Activated CD8-positive, alpha-beta memory T cell treated with anti-CD3 and anti-CD28 coated beads for 24 hours (primary cell): ENCODE data around the gene POM121.
"Not testable (repeated sequence)": the region's sequence is repeated elsewhere in the genome, so short reads cannot be mapped to it uniquely, and the experiment has no call there.

ENCODE experiments used
- DNase-seq: peaks from one replicate; pipeline ENCODE4 v3.0.0-alpha.2; 2020

The POM121 gene

GRCh38 chr7:72950432-72950831 is 25.5 kb downstream of the POM121 start:
- DNase-seq: not testable (repeated sequence)

- not testable (repeated sequence) for DNase-seq
Measured at GRCh38 chr7:72953901-72954562, 29.1 kb downstream of the POM121 start.

- not testable (repeated sequence) for DNase-seq
Measured at GRCh38 chr7:72954563-72955198, 29.8 kb downstream of the POM121 start.

GRCh38 chr7:72960029-72960428 is 35.1 kb downstream of the POM121 start:
- not testable (repeated sequence) for DNase-seq

- not testable (repeated sequence) for DNase-seq
Measured at GRCh38 chr7:72960626-72961345, 35.9 kb downstream of the POM121 start.

GRCh38 chr7:72961346-72961650 is 36.4 kb downstream of the POM121 start:
- not testable (repeated sequence) for DNase-seq

- not testable (repeated sequence) for DNase-seq
Measured at GRCh38 chr7:72963056-72963455, 38.2 kb downstream of the POM121 start.

- not testable (repeated sequence) for DNase-seq
Measured at GRCh38 chr7:72965186-72965975, 40.5 kb downstream of the POM121 start.

GRCh38 chr7:72966892-72967291 is 42.0 kb downstream of the POM121 start:
- peak; percentile 55 for DNase-seq

- peak; percentile 46 for DNase-seq
Measured at GRCh38 chr7:72968980-72969516, 44.2 kb downstream of the POM121 start, which contains the start of gene TRIM74. TRIM74 (minus strand) TSS chr7:72969466; CDS start chr7:72966157, 3,309 bp downstream.

- not testable (repeated sequence) for DNase-seq
Measured at GRCh38 chr7:72969688-72970087, 44.8 kb downstream of the POM121 start.

- not testable (repeated sequence) for DNase-seq
Measured at GRCh38 chr7:72971505-72971904, 46.6 kb downstream of the POM121 start.

GRCh38 chr7:72974781-72975180 is 49.9 kb downstream of the POM121 start:
- not testable (repeated sequence) for DNase-seq

- DNase-seq: peak; percentile 54
Measured at GRCh38 chr7:72975656-72976286, 50.9 kb downstream of the POM121 start.

- DNase-seq: not testable (repeated sequence)
Measured at GRCh38 chr7:72976434-72976833, 51.5 kb downstream of the POM121 start.

- not testable (repeated sequence) for DNase-seq
Measured at GRCh38 chr7:72980382-72980781, 55.5 kb downstream of the POM121 start.

- not testable (repeated sequence) for DNase-seq
Measured at GRCh38 chr7:72982084-72982483, 57.2 kb downstream of the POM121 start.

GRCh38 chr7:72990146-72990913 is 65.4 kb downstream of the POM121 start:
- DNase-seq: peak; percentile 55

- not testable (repeated sequence) for DNase-seq
Measured at GRCh38 chr7:72995484-72995883, 70.6 kb downstream of the POM121 start.

- not testable (repeated sequence) for DNase-seq
Measured at GRCh38 chr7:72997447-72997846, 72.6 kb downstream of the POM121 start.

GRCh38 chr7:72997887-72998468 is 73.1 kb downstream of the POM121 start:
- not testable (repeated sequence) for DNase-seq
